Loucy (cell line): ENCODE data around the gene IGLL1.
A peak's percentile ranks its signal among the peaks of the same experiment; 100 is the strongest.
"Not testable (repeated sequence)": the region's sequence is repeated elsewhere in the genome, so short reads cannot be mapped to it uniquely, and the experiment has no call there.

Source experiments
- H2AFZ ChIP-seq: fragments of 200-600 bp; sonication (generic); 2 replicates; pipeline ENCODE4 v1.6.0; 2016; ENCODE audit warnings: antibody characterized with exemption, mild to moderate bottlenecking, low read length, moderate library complexity
- H3F3A ChIP-seq: fragments of 200-600 bp; 2 replicates; pipeline ENCODE4 v1.6.0; 2016; ENCODE audit warnings: antibody characterized with exemption, low read depth, mild to moderate bottlenecking
- H3K27me3 ChIP-seq: fragments of 200-600 bp; sonication (generic); 2 replicates; pipeline ENCODE4 v1.6.1; 2014; ENCODE audit warnings: low read length, mild to moderate bottlenecking; ENCODE audit not compliant: insufficient read depth, poor library complexity, severe bottlenecking
- H3K36me3 ChIP-seq: fragments of 200-600 bp; sonication (generic); 2 replicates; pipeline ENCODE4 v1.6.1; 2016; ENCODE audit warnings: low read length; ENCODE audit not compliant: insufficient read depth
- H3K4me1 ChIP-seq: fragments of 200-600 bp; sonication (generic); 2 replicates; pipeline ENCODE4 v1.5.1; 2014; ENCODE audit warnings: low read length, mild to moderate bottlenecking; ENCODE audit not compliant: insufficient read depth, poor library complexity, severe bottlenecking
- H3K4me2 ChIP-seq: fragments of 200-600 bp; sonication (generic); 2 replicates; pipeline ENCODE4 v1.6.0; 2014; ENCODE audit warnings: antibody characterized with exemption, low read length, low read depth, mild to moderate bottlenecking; ENCODE audit not compliant: poor library complexity, severe bottlenecking
- H3K4me3 ChIP-seq: fragments of 200-600 bp; sonication (generic); 2 replicates; pipeline ENCODE4 v1.5.1; 2014; ENCODE audit warnings: low read length, mild to moderate bottlenecking, mixed read lengths; ENCODE audit not compliant: poor library complexity, severe bottlenecking
- H3K79me2 ChIP-seq: fragments of 200-600 bp; sonication (generic); 2 replicates; pipeline ENCODE4 v1.6.1; 2014; ENCODE audit warnings: low read length; ENCODE audit not compliant: insufficient read depth
- H3K9ac ChIP-seq: fragments of 200-600 bp; sonication (generic); 2 replicates; pipeline ENCODE4 v1.6.0; 2014; ENCODE audit warnings: mild to moderate bottlenecking, low read depth, low read length, moderate library complexity; ENCODE audit not compliant: poor library complexity, severe bottlenecking
- H3K9me2 ChIP-seq: fragments of 200-600 bp; sonication (generic); replicated peaks from 2 replicates; pipeline ENCODE4 v1.6.1; 2016; ENCODE audit warnings: low read depth, low read length, mixed read lengths
- H3K9me3 ChIP-seq: fragments of 200-600 bp; sonication (generic); 2 replicates; pipeline ENCODE4 v1.6.1; 2014; ENCODE audit warnings: mild to moderate bottlenecking, antibody characterized with exemption, low read length, low read depth; ENCODE audit not compliant: insufficient read depth
- H4K20me1 ChIP-seq: fragments of 200-600 bp; sonication (generic); 2 replicates; pipeline ENCODE4 v1.6.0; 2014; ENCODE audit warnings: antibody characterized with exemption, low read length, mild to moderate bottlenecking; ENCODE audit not compliant: insufficient read depth, poor library complexity, severe bottlenecking
- CTCF ChIP-seq: fragments of 200-600 bp; sonication (generic); conservative IDR thresholded peaks from 2 replicates; pipeline ENCODE4 v1.5.1; 2014; ENCODE audit warnings: mild to moderate bottlenecking, antibody characterized with exemption, low read length
- EZH2phosphoT487 ChIP-seq: fragments of 200-600 bp; IDR thresholded peaks from 2 replicates; pipeline ENCODE4 v1.6.1; 2018; ENCODE audit warnings: antibody characterized with exemption, mild to moderate bottlenecking, moderate library complexity, borderline replicate concordance

IGLL1 gene

GRCh38 chr22:23541849-23542281 lies 38.2 kb downstream of the IGLL1 start:
- H2AFZ ChIP-seq, H3F3A ChIP-seq: not testable (repeated sequence)

DNA sequence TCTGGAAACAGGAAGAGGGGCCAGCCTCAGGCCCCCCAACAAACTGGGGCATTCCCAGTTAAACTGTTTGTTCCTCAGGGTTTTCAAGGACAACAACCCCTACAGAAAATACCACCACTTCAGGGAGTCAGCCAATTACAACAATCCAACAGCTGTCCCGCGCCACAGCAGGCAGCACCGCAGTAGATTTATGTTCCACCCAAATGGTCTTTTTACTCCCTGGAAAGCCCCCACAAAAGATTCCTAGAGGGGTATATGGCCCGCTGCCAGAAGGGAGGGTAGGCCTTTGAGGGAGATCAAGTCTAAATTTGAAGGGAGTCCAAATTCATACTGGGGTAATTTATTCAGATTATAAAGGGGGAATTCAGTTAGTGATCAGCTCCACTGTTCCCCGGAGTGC lies 39.3 kb downstream of the IGLL1 start:
- H3F3A ChIP-seq, H3K9me2 ChIP-seq, H3K4me2 ChIP-seq, H3K4me3 ChIP-seq, H4K20me1 ChIP-seq, H3K79me2 ChIP-seq, H2AFZ ChIP-seq, H3K27me3 ChIP-seq, H3K9ac ChIP-seq, H3K9me3 ChIP-seq, H3K36me3 ChIP-seq: not testable (repeated sequence)
- H3K4me1 ChIP-seq: peaks cover 61% of the 10 kb centered on the region

More at GRCh38 chr22:23541849-23542281, 38.2 kb downstream of the IGLL1 start:
- H3K9ac ChIP-seq: peak overlapping the region; percentile 33
- H3K79me2 ChIP-seq, H3K4me2 ChIP-seq, H3K9me3 ChIP-seq, H3K27me3 ChIP-seq, H3K4me3 ChIP-seq, H3K9me2 ChIP-seq, H4K20me1 ChIP-seq, H3K36me3 ChIP-seq: not testable (repeated sequence)
- H3K4me1 ChIP-seq: peaks cover 51% of the 10 kb centered on the region
- TF ChIP-seq CTCF: peak; percentile 72

GRCh38 chr22:23539839-23540198 lies 40.3 kb downstream of the IGLL1 start:
- not testable (repeated sequence) for H2AFZ ChIP-seq, H3K4me3 ChIP-seq, H3F3A ChIP-seq, H3K9me3 ChIP-seq, H3K27me3 ChIP-seq, H3K79me2 ChIP-seq, H3K4me2 ChIP-seq, H3K9ac ChIP-seq, H3K9me2 ChIP-seq, H3K36me3 ChIP-seq, H4K20me1 ChIP-seq
- peaks cover 60% of the 10 kb centered on the region for H3K4me1 ChIP-seq

DNA sequence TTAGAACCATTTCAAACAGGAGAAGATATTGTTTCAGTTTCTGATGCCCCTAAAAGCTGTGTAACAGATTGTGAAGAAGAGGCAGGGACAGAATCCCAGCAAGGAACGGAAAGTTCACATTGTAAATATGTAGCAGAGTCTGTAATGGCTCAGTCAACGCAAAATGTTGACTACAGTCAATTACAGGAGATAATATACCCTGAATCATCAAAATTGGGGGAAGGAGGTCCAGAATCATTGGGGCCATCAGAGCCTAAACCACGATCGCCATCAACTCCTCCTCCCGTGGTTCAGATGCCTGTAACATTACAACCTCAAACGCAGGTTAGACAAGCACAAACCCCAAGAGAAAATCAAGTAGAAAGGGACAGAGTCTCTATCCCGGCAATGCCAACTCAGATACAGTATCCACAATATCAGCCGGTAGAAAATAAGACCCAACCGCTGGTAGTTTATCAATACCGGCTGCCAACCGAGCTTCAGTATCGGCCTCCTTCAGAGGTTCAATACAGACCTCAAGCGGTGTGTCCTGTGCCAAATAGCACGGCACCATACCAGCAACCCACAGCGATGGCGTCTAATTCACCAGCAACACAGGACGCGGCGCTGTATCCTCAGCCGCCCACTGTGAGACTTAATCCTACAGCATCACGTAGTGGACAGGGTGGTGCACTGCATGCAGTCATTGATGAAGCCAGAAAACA lies 40.8 kb downstream of the IGLL1 start:
- Histone ChIP-seq H3K27me3 (no peaks in the 10 kb centered on the region), H3K9ac (peak overlapping the region; percentile 2), H3K4me1 (peaks cover 54% of the 10 kb centered on the region), H3K9me3 (no peaks in the 10 kb centered on the region), H3F3A (no peaks in the 10 kb centered on the region), H4K20me1 (no peaks in the 10 kb centered on the region), H3K36me3 (no peaks in the 10 kb centered on the region), H3K4me3 (peak overlapping the region; percentile 19), H2AFZ (peak overlapping the region; percentile 80), H3K9me2 (no peaks in the 10 kb centered on the region), H3K79me2 (no peaks in the 10 kb centered on the region), H3K4me2 (peak overlapping the region; percentile 51)
- TF ChIP-seq EZH2phosphoT487: no peak
- TF ChIP-seq CTCF: peak; percentile 81

GRCh38 chr22:23538696-23539030 lies 41.4 kb downstream of the IGLL1 start:
- not testable (repeated sequence) for H3K9me3 ChIP-seq, H3F3A ChIP-seq, H4K20me1 ChIP-seq, H3K27me3 ChIP-seq, H3K79me2 ChIP-seq, H3K36me3 ChIP-seq, H3K4me3 ChIP-seq, H3K4me2 ChIP-seq, H2AFZ ChIP-seq, H3K9me2 ChIP-seq
- H3K4me1 ChIP-seq: peaks cover 50% of the 10 kb centered on the region
- H3K9ac ChIP-seq: peak overlapping the region; percentile 2

- peak overlapping the region; percentile 2 for H3K9ac ChIP-seq
- not testable (repeated sequence) for H3K4me2 ChIP-seq, H3F3A ChIP-seq, H3K36me3 ChIP-seq, H3K4me3 ChIP-seq, H3K27me3 ChIP-seq, H4K20me1 ChIP-seq, H2AFZ ChIP-seq, H3K79me2 ChIP-seq, H3K9me3 ChIP-seq, H3K9me2 ChIP-seq
- H3K4me1 ChIP-seq: peaks cover 50% of the 10 kb centered on the region
Observed at GRCh38 chr22:23537830-23538695, 42.0 kb downstream of the IGLL1 start.
